Common myeloid progenitor, CD34-positive (primary cell): ENCODE results near the gene BCL11A.

Experiments
- CTCF ChIA-PET: fragments of 350-600 bp; sonication (Branson Sonifier 250); formaldehyde crosslinking; loops from one replicate; lab custom pipeline; 2021; ENCODE audit warnings: antibody characterized with exemption; lab: Charles Lee
- POLR2A ChIA-PET: fragments of 350-600 bp; sonication (Branson Sonifier 250); formaldehyde crosslinking; loops from one replicate; lab custom pipeline; 2021; ENCODE audit warnings: antibody characterized with exemption; lab: Charles Lee
- DNase-seq, 3 donors: peaks; one replicate each; pipeline versions ENCODE4 v3.0.0 to v3.0.0-alpha.2; 2013
- H3K27ac ChIP-seq, 2 experiments: 1 replicate in 1 of 2; 2 replicates in 1 of 2; pipeline ENCODE4 v1.7.0; 2013; ENCODE audit warnings: inconsistent platforms in 2 of 2, low read length in 2 of 2, mild to moderate bottlenecking in 2 of 2, low read depth in 1 of 2, moderate library complexity in 1 of 2; ENCODE audit not compliant: severe bottlenecking in 2 of 2, insufficient read depth in 1 of 2, poor library complexity in 1 of 2
- H3K27me3 ChIP-seq, 5 experiments: replicated peaks in 2 of 5; 1 replicate in 3 of 5; 2 replicates in 2 of 5; pipeline versions ENCODE4 v1.6.1 to v1.7.0; 2013; ENCODE audit warnings: low read length in 4 of 5, mild to moderate bottlenecking in 2 of 5, moderate library complexity in 2 of 5, inconsistent platforms in 1 of 5; ENCODE audit not compliant: insufficient read depth in 5 of 5, control insufficient read depth in 4 of 5
- H3K36me3 ChIP-seq, 4 experiments: 1 replicate in 2 of 4; 2 replicates in 2 of 4; pipeline versions ENCODE4 v1.6.1 to v1.7.0; 2013; ENCODE audit warnings: low read length in 3 of 4, control low read depth in 1 of 4, mild to moderate bottlenecking in 1 of 4; ENCODE audit not compliant: control insufficient read depth in 4 of 4, insufficient read depth in 4 of 4
- H3K4me1 ChIP-seq, 4 experiments: 1 replicate in 3 of 4; 2 replicates in 1 of 4; pipeline versions ENCODE4 v1.6.1 to v1.7.1; 2013; ENCODE audit warnings: low read length in 3 of 4, mild to moderate bottlenecking in 3 of 4, control low read depth in 1 of 4, inconsistent platforms in 1 of 4, moderate library complexity in 1 of 4; ENCODE audit not compliant: control insufficient read depth in 4 of 4, insufficient read depth in 4 of 4; ENCODE audit errors: control extremely low read depth in 1 of 4
- H3K4me3 ChIP-seq, 7 experiments: 1 replicate in 4 of 7; 2 replicates in 3 of 7; pipeline versions ENCODE4 v1.5.1 to v1.7.0; 2013; ENCODE audit warnings: mild to moderate bottlenecking in 7 of 7, low read length in 6 of 7, moderate library complexity in 6 of 7, inconsistent platforms in 2 of 7, low read depth in 2 of 7, control low read depth in 1 of 7; ENCODE audit not compliant: insufficient read depth in 4 of 7, control insufficient read depth in 1 of 7; ENCODE audit errors: extremely low read depth in 1 of 7
- H3K9me3 ChIP-seq, 5 experiments: 1 replicate in 4 of 5; 2 replicates in 1 of 5; pipeline versions ENCODE4 v1.6.1 to v1.7.1; 2013; ENCODE audit warnings: low read length in 4 of 5, mild to moderate bottlenecking in 2 of 5, inconsistent platforms in 1 of 5, low read depth in 1 of 5, moderate library complexity in 1 of 5; ENCODE audit not compliant: control insufficient read depth in 4 of 5, insufficient read depth in 2 of 5; ENCODE audit errors: control extremely low read depth in 1 of 5
- WGBS: methylation state at CpG from one replicate; pipeline ENCODE4 v1.1.5; 2013; ENCODE audit not compliant: insufficient coverage; 5-methylcytosine and 5-hydroxymethylcytosine counted together

BCL11A gene

GRCh38 chr2:60489289-60489688 is 64.2 kb downstream of the BCL11A start:
- POLR2A ChIA-PET: no interaction called here
- peak in 2 of 3 donors; percentile 63 to 74 for DNase-seq
- Histone ChIP-seq H3K9me3 (no peaks in the 10 kb centered on the region), H3K4me3 (no peak overlapping the region), H3K27me3 (no peaks in the 10 kb centered on the region), H3K27ac (peak overlapping the region; percentile 54 to 55), H3K4me1 (peaks cover 13 to 72% (median 47%) of the 10 kb centered on the region in 4 experiments), H3K36me3 (peaks cover 12 to 64% (median 20%) of the 10 kb centered on the region in 4 experiments)
- 80% methylated on average over 2 of the region's 4 CpGs for WGBS
- CTCF ChIA-PET: interaction anchor here (0.8 to 1.4 kb wide), 2 partner anchors 14 to 18 kb away, joined by 4 read pairs; no protein-coding TSS in a partner anchor

GRCh38 chr2:60488291-60488690 is 65.2 kb downstream of the BCL11A start:
- 100% methylated on average over 1 of the region's 3 CpGs for WGBS
- H3K4me3 ChIP-seq: no peak overlapping the region
- no peaks in the 10 kb centered on the region for H3K9me3 ChIP-seq
- POLR2A ChIA-PET: no interaction called here
- peak in 1 of 3 donors; percentile 15 for DNase-seq
- peaks cover 10 to 61% (median 19%) of the 10 kb centered on the region in 4 experiments for H3K36me3 ChIP-seq
- H3K4me1 ChIP-seq: peaks cover 16 to 76% (median 56%) of the 10 kb centered on the region in 4 experiments
- CTCF ChIA-PET: interaction anchor here (1.4 kb wide), 1 partner anchor 15 kb away, joined by 4 read pairs; no protein-coding TSS in a partner anchor
- no peak overlapping the region for H3K27ac ChIP-seq
- no peaks in the 10 kb centered on the region for H3K27me3 ChIP-seq

DNA sequence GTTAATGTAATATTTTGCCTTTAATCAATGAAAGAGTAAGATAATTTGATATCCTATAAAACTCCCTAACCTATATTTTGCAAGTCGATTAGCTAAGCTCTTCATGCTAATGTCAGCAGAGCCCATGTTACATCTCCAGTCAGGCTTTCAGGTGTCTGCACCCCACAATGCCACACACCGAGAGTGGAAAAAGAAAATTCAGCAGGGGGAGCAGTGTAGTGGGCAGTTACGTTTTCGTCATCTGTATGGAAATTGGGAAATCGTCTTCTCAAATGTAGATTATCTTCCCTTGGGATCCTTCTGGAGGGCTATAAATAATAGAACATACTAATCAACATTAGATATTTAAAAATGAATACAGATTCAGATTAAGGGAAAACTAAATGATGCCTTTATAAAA is 66.3 kb downstream of the BCL11A start:
- ChIA-PET CTCF (interaction anchor here (0.6 kb wide), 1 partner anchor 11 kb away, joined by 3 read pairs; no protein-coding TSS in a partner anchor), POLR2A (no interaction called here)

GRCh38 chr2:60486551-60486950 is 66.9 kb downstream of the BCL11A start:
- peak in 1 of 3 donors; percentile 22 for DNase-seq
- H3K27ac ChIP-seq: peak overlapping the region in 1 of 2 experiments; percentile 58
- no peaks in the 10 kb centered on the region for H3K27me3 ChIP-seq
- CTCF ChIA-PET: interaction anchor here (1.0 kb wide), 2 partner anchors 14 to 26 kb away, joined by 3 to 4 read pairs; no protein-coding TSS in a partner anchor
- H3K4me1 ChIP-seq: peaks cover 27 to 89% (median 70%) of the 10 kb centered on the region in 4 experiments
- 79% methylated on average over 2 of the region's 3 CpGs for WGBS
- peaks cover 10 to 56% (median 21%) of the 10 kb centered on the region in 4 experiments for H3K36me3 ChIP-seq
- POLR2A ChIA-PET: no interaction called here
- no peak overlapping the region for H3K4me3 ChIP-seq
- H3K9me3 ChIP-seq: no peaks in the 10 kb centered on the region

More for the DNA sequence above, 66.3 kb downstream of the BCL11A start:
- H3K4me3 ChIP-seq: no peak overlapping the region
- H3K4me1 ChIP-seq: peaks cover 27 to 83% (median 67%) of the 10 kb centered on the region in 4 experiments
- H3K27me3 ChIP-seq: no peaks in the 10 kb centered on the region
- DNase-seq: no peak
- H3K9me3 ChIP-seq: no peaks in the 10 kb centered on the region
- WGBS: no CpG with 5 or more reads among the region's 5 CpGs
- peaks cover 10 to 56% (median 21%) of the 10 kb centered on the region in 4 experiments for H3K36me3 ChIP-seq
- no peak overlapping the region for H3K27ac ChIP-seq

GRCh38 chr2:60486067-60486466 is 67.4 kb downstream of the BCL11A start:
- ChIA-PET POLR2A (no interaction called here), CTCF (interaction anchor here (1.0 to 1.1 kb wide), 4 partner anchors 13 to 30 kb away, joined by 3 to 4 read pairs (median 4); no protein-coding TSS in a partner anchor)
- Histone ChIP-seq H3K27me3 (no peaks in the 10 kb centered on the region), H3K27ac (peak overlapping the region in 1 of 2 experiments; percentile 58), H3K36me3 (peaks cover 10 to 56% (median 21%) of the 10 kb centered on the region in 4 experiments), H3K9me3 (no peaks in the 10 kb centered on the region), H3K4me1 (peaks cover 27 to 93% (median 72%) of the 10 kb centered on the region in 4 experiments), H3K4me3 (no peak overlapping the region)
- peak; percentile 49 to 70 (median 70) for DNase-seq
- WGBS: no CpG with 5 or more reads among the region's 1 CpG

DNA sequence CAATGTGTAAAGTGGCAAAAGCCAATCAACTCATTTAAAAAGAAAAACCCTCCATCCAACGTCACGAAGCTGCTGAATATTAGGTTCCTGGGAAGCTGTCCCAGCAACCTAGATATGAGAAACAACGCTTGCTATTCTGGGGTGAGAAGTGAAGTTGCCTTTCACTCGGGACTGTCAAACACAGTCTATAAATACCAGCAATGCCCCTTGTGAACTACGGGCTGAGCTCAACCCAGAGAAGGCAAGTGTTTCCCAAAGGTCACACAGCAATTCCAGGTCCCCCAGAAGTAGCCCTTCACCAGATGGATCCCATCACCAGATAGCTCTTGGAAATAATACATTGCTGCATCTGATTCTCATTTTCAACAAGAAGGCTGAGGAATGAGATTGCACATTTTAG is 67.9 kb downstream of the BCL11A start:
- no peaks in the 10 kb centered on the region for H3K27me3 ChIP-seq
- 80% methylated on average over 3 of the region's 5 CpGs for WGBS
- H3K27ac ChIP-seq: peak overlapping the region in 1 of 2 experiments; percentile 58
- no peak for DNase-seq
- H3K4me3 ChIP-seq: no peak overlapping the region
- ChIA-PET CTCF (interaction anchor here (1.0 to 1.1 kb wide), 4 partner anchors 13 to 30 kb away, joined by 3 to 4 read pairs (median 4); no protein-coding TSS in a partner anchor), POLR2A (no interaction called here)
- H3K9me3 ChIP-seq: no peaks in the 10 kb centered on the region
- peaks cover 27 to 93% (median 73%) of the 10 kb centered on the region in 4 experiments for H3K4me1 ChIP-seq
- peaks cover 7 to 62% (median 20%) of the 10 kb centered on the region in 4 experiments for H3K36me3 ChIP-seq

GRCh38 chr2:60485055-60485454 is 68.4 kb downstream of the BCL11A start:
- Histone ChIP-seq H3K4me1 (peaks cover 27 to 93% (median 72%) of the 10 kb centered on the region in 4 experiments), H3K27me3 (no peaks in the 10 kb centered on the region), H3K4me3 (no peak overlapping the region), H3K9me3 (no peaks in the 10 kb centered on the region), H3K36me3 (peaks cover 7 to 65% (median 21%) of the 10 kb centered on the region in 4 experiments), H3K27ac (peak overlapping the region in 1 of 2 experiments; percentile 58)
- WGBS: 69% methylated on average over 3 of the region's 4 CpGs
- ChIA-PET POLR2A (no interaction called here), CTCF (interaction anchor here (1.0 to 1.1 kb wide), 2 partner anchors 14 to 31 kb away, joined by 3 to 4 read pairs; no protein-coding TSS in a partner anchor)
- no peak for DNase-seq
